ENCODE data around the gene CDH4. TPM values are rescaled to one million over a fixed set of nuclear protein-coding genes. Genes with fewer than 3 reads are reported as not detected.

The CDH4 gene
- total and polyA plus RNA-seq, 11 donors, result 0.04 to 0.54 (median 0.08) TPM; not detected in 1

GRCh38 chr20:61695741-61696140 lies 443.7 kb downstream of the CDH4 start:
- no peaks in the 10 kb centered on the region for H3K9me3 ChIP-seq
- H3K27ac ChIP-seq, result no peak overlapping the region
- no peaks in the 10 kb centered on the region for H3K36me3 ChIP-seq
- DNase-seq (peak in 1 of 5 donors; percentile 13), ATAC-seq (no peak)
- H3K4me3 ChIP-seq, result no peak overlapping the region
- 85 to 94% (median 88%) methylated on average over 7 to 9 of the region's 9 CpGs for WGBS, 4 donors
- TF ChIP-seq CTCF (IDR thresholded peaks at IDR 0.05), result no peak
- no peak for TF ChIP-seq POLR2A (IDR thresholded peaks at IDR 0.05)
- H3K27me3 ChIP-seq, result peaks cover 0 to 30% (median 0%) of the 10 kb centered on the region in 9 donors
- intact Hi-C loops (cut with DNase I), result no loop called here
- H3K4me1 ChIP-seq, result peaks cover 0 to 17% (median 0%) of the 10 kb centered on the region in 12 donors

- Histone ChIP-seq H3K27me3 (peaks cover 0 to 30% (median 0%) of the 10 kb centered on the region in 9 donors), H3K36me3 (no peaks in the 10 kb centered on the region), H3K27ac (no peak overlapping the region), H3K9me3 (no peaks in the 10 kb centered on the region), H3K4me1 (peaks cover 0 to 17% (median 0%) of the 10 kb centered on the region in 12 donors), H3K4me3 (no peak overlapping the region)
- DNase-seq (no peak), ATAC-seq (no peak)
- WGBS, 4 donors, result 83 to 93% (median 84%) methylated on average over 10 of the region's 10 CpGs
- TF ChIP-seq CTCF (IDR thresholded peaks at IDR 0.05) (no peak), POLR2A (IDR thresholded peaks at IDR 0.05) (no peak)
- intact Hi-C loops (cut with DNase I), result no loop called here
Observed at GRCh38 chr20:61696181-61696735, 444.2 kb downstream of the CDH4 start.

GRCh38 chr20:61697666-61698597 lies 445.9 kb downstream of the CDH4 start:
- Histone ChIP-seq H3K9me3 (no peaks in the 10 kb centered on the region), H3K4me1 (peaks cover 0 to 17% (median 0%) of the 10 kb centered on the region in 12 donors), H3K36me3 (no peaks in the 10 kb centered on the region), H3K27me3 (peaks cover 0 to 29% (median 0%) of the 10 kb centered on the region in 9 donors), H3K27ac (no peak overlapping the region), H3K4me3 (no peak overlapping the region)
- TF ChIP-seq CTCF (IDR thresholded peaks at IDR 0.05) (no peak), POLR2A (IDR thresholded peaks at IDR 0.05) (no peak)
- no peak for DNase-seq
- peak in 1 of 4 donors; percentile 2 for ATAC-seq
- 90 to 92% (median 92%) methylated on average over 29 to 33 of the region's 33 CpGs for WGBS, 4 donors
- intact Hi-C loops (cut with DNase I), result no loop called here
